Upper lobe of left lung (tissue), 6 donors: ENCODE data around the gene SUFU. TPM values are rescaled to one million over a fixed set of nuclear protein-coding genes. Genes with fewer than 3 reads are reported as not detected.

Experiments
- ATAC-seq, 2 donors: fragments of 200-7000 bp; cut with Tn5 transposase; one replicate each; pipeline ENCODE4 v1.9.1; 2022; ENCODE audit warnings: mild to moderate bottlenecking in 2 of 2, moderate library complexity in 2 of 2; ENCODE audit not compliant: low FRiP score in 2 of 2
- DNase-seq, 2 donors: peaks; one replicate each; pipeline ENCODE4 v3.0.0-alpha.2; 2019 to 2020
- H3K27ac ChIP-seq, 4 donors: fragments of 200-600 bp; sonication (generic); one replicate each; pipeline ENCODE4 v1.5.1; 2016 to 2019
- H3K27me3 ChIP-seq, 4 donors: fragments of 200-600 bp; sonication (generic); one replicate each; pipeline ENCODE4 v1.5.1; 2017 to 2019
- H3K36me3 ChIP-seq, 4 donors: fragments of 200-600 bp; sonication (generic); one replicate each; pipeline ENCODE4 v1.5.1; 2016 to 2019
- H3K4me1 ChIP-seq, 4 donors: fragments of 200-600 bp; sonication (generic); one replicate each; pipeline ENCODE4 v1.5.1; 2018 to 2019
- H3K4me3 ChIP-seq, 4 donors: fragments of 200-600 bp; sonication (generic); one replicate each; pipeline ENCODE4 v1.5.1; 2017 to 2019; ENCODE audit warnings: mild to moderate bottlenecking in 2 of 4, moderate library complexity in 1 of 4
- H3K9me3 ChIP-seq, 4 donors: fragments of 200-600 bp; sonication (generic); one replicate each; pipeline ENCODE4 v1.5.1; 2018 to 2019
- CTCF ChIP-seq, 6 experiments: fragments of 450-650 bp in 4 of 6; fragments of 200-600 bp in 2 of 6; sonication (generic) in 2 of 6; IDR thresholded peaks; one replicate each; pipeline ENCODE4 v1.5.1; 2016 to 2019; ENCODE audit warnings: antibody characterized with exemption in 6 of 6
- EP300 ChIP-seq, 4 donors: sonication (generic); formaldehyde crosslinking; IDR thresholded peaks; one replicate each; pipeline ENCODE4 v1.5.1; 2017; ENCODE audit warnings: antibody characterized with exemption in 4 of 4, control low read depth in 2 of 4
- POLR2A ChIP-seq, 4 donors: fragments of 450-650 bp; IDR thresholded peaks; one replicate each; pipeline ENCODE4 v1.5.1; 2016 to 2017; ENCODE audit warnings: antibody characterized with exemption in 4 of 4, mild to moderate bottlenecking in 2 of 4
- POLR2AphosphoS5 ChIP-seq, 2 donors: sonication (generic); formaldehyde crosslinking; IDR thresholded peaks; one replicate each; pipeline ENCODE4 v1.5.1; 2017; ENCODE audit warnings: antibody characterized with exemption in 2 of 2
- WGBS, 2 donors: methylation state at CpG; one replicate each; pipeline ENCODE4 v1.1.5; 2017 to 2018; 5-methylcytosine and 5-hydroxymethylcytosine counted together
- total RNA-seq, 6 donors: library from RNA; depleted of rRNA in 4 of 6; stranded (reverse); fragments of >200 nt in 4 of 6; gene quantifications; one replicate each; pipeline versions ENCODE4 v1.1.0 to v1.2.1, GENCODE V29; 2016 to 2021
- donor health status: DM: no; HTN: no; CAD: no; lungs with moderate emphysema.
- donor health status: DM: no; HTN: yes; CAD: no; lungs with severe emphysema.

Gene SUFU
- total RNA-seq, 6 donors from 2014 or later = 4.1 to 15.7 (median 11.9) TPM

- H3K27ac ChIP-seq = no peak overlapping the region
- H3K36me3 ChIP-seq = peaks cover 0 to 21% (median 9%) of the 10 kb centered on the region in 4 donors
- H3K9me3 ChIP-seq = no peaks in the 10 kb centered on the region
- DNase-seq (no peak), ATAC-seq (no peak)
- H3K27me3 ChIP-seq = no peaks in the 10 kb centered on the region
- H3K4me1 ChIP-seq = no peaks in the 10 kb centered on the region
- TF ChIP-seq POLR2A (IDR thresholded peaks at IDR 0.05) = no peak
- TF ChIP-seq POLR2AphosphoS5 (IDR thresholded peaks at IDR 0.05) = no peak
- TF ChIP-seq EP300 (IDR thresholded peaks at IDR 0.05) = no peak
- TF ChIP-seq CTCF (IDR thresholded peaks at IDR 0.05) = no peak
- 85 to 96% methylated on average over 2 of the region's 2 CpGs for WGBS, 2 donors
- no peak overlapping the region for H3K4me3 ChIP-seq
Observed at GRCh38 chr10:102552533-102552932, 48.8 kb downstream of the SUFU start.

DNA sequence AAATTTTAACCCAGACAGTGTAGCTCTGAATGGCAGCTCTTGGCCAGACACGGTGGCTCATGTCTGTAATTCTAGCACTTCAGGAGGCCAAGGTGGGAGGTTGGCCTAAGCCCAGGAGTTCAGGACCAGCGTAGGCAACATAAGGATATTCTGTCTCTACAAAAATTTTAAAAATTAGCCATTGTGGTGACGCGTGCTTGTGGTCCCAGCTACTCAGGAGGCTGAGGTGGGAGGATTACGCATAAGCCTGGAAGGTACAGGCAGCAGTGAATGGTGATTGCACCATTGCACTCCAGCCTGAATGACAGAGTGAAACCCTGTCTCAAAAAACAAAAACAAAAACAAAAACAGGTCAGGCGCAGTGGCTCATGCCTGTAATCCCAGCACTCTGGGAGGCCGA is 50.0 kb downstream of the SUFU start:
- Histone ChIP-seq H3K27me3 (no peaks in the 10 kb centered on the region), H3K27ac (no peak overlapping the region), H3K36me3 (peaks cover 0 to 21% (median 9%) of the 10 kb centered on the region in 4 donors), H3K9me3 (no peaks in the 10 kb centered on the region), H3K4me1 (no peaks in the 10 kb centered on the region), H3K4me3 (no peak overlapping the region)
- DNase-seq (no peak), ATAC-seq (no peak)
- no peak for TF ChIP-seq EP300 (IDR thresholded peaks at IDR 0.05)
- 97 to 98% methylated on average over 7 of the region's 7 CpGs for WGBS, 2 donors

- no peak overlapping the region for H3K27ac ChIP-seq
- no peaks in the 10 kb centered on the region for H3K9me3 ChIP-seq
- DNase-seq (no peak), ATAC-seq (no peak)
- WGBS, 2 donors = 96 to 99% methylated on average over 5 of the region's 5 CpGs
- H3K4me1 ChIP-seq = no peaks in the 10 kb centered on the region
- H3K27me3 ChIP-seq = no peaks in the 10 kb centered on the region
- H3K36me3 ChIP-seq = peaks cover 0 to 21% (median 9%) of the 10 kb centered on the region in 4 donors
- TF ChIP-seq EP300 (IDR thresholded peaks at IDR 0.05) = no peak
- TF ChIP-seq POLR2AphosphoS5 (IDR thresholded peaks at IDR 0.05) = no peak
- no peak overlapping the region for H3K4me3 ChIP-seq
Observed at GRCh38 chr10:102554531-102554930, 50.8 kb downstream of the SUFU start.

DNA sequence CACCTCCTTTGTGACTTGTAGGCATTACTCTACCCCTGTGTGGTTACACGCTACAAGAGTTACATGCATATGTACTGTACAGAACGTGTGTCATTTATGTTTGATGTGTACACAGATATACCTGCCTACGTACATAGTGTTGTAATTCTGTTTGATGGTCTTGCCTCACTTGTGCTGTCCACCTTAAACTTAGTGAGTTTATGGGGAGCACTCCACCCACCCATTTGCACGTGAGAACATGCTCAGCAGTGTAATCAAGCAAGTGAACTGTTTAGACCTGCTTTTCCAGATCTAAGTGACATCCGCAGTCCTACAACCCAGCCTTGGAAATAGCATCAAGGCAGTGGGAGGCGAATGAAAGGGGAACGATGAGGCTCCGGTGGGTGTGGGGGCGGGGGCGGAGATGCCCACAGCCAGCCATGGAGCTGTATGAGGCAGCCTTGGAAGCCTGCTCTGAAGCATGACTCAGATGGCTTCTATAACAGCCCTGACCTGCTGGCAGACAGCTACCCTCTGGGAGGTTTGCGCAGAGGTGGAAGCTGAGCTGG is 52.1 kb downstream of the SUFU start:
- Histone ChIP-seq H3K9me3 (no peaks in the 10 kb centered on the region), H3K27me3 (no peaks in the 10 kb centered on the region), H3K4me1 (no peaks in the 10 kb centered on the region), H3K27ac (no peak overlapping the region), H3K36me3 (peaks cover 0 to 10% (median 6%) of the 10 kb centered on the region in 4 donors), H3K4me3 (no peak overlapping the region)
- DNase-seq (no peak), ATAC-seq (peak in 1 of 2 donors; percentile 70)
- TF ChIP-seq POLR2AphosphoS5 (IDR thresholded peaks at IDR 0.05) (no peak), EP300 (IDR thresholded peaks at IDR 0.05) (no peak), POLR2A (IDR thresholded peaks at IDR 0.05) (no peak), CTCF (IDR thresholded peaks at IDR 0.05) (no peak)
- WGBS, 2 donors = 71 to 82% methylated on average over 11 of the region's 11 CpGs

GRCh38 chr10:102557569-102557968 is 53.8 kb downstream of the SUFU start:
- no peak overlapping the region for H3K4me3 ChIP-seq
- TF ChIP-seq EP300 (IDR thresholded peaks at IDR 0.05) = no peak
- H3K27ac ChIP-seq = no peak overlapping the region
- WGBS, 2 donors = 57 to 67% methylated on average over 2 of the region's 2 CpGs
- H3K36me3 ChIP-seq = no peaks in the 10 kb centered on the region
- H3K4me1 ChIP-seq = no peaks in the 10 kb centered on the region
- DNase-seq (no peak), ATAC-seq (no peak)
- no peaks in the 10 kb centered on the region for H3K27me3 ChIP-seq
- no peaks in the 10 kb centered on the region for H3K9me3 ChIP-seq

DNA sequence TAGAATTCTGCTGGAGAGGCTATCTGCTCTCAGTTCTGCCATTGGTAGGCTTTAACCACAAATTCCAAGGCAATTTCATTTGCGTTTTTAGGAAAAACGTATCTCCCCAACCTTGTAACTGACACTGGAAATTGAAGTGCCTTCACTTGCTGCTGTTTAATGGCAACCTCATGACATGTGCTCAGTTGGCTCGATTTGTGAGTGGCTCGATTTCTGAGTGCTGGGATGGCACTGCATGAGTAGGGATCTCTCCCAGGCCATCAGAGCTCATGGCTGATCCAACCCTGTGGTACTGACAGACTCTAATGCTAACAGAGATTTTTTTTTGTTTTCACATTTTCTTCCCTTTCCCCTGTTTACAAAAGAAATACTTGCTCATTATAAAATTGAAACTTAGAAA is 56.0 kb downstream of the SUFU start:
- no peaks in the 10 kb centered on the region for H3K27me3 ChIP-seq
- ATAC-seq = no peak
- DNase-seq = no peak
- 85 to 90% methylated on average over 4 of the region's 4 CpGs for WGBS, 2 donors
- H3K9me3 ChIP-seq = no peaks in the 10 kb centered on the region
- no peak overlapping the region for H3K4me3 ChIP-seq
- no peaks in the 10 kb centered on the region for H3K4me1 ChIP-seq
- H3K27ac ChIP-seq = no peak overlapping the region
- TF ChIP-seq POLR2AphosphoS5 (IDR thresholded peaks at IDR 0.05) (no peak), POLR2A (IDR thresholded peaks at IDR 0.05) (no peak), CTCF (IDR thresholded peaks at IDR 0.05) (no peak), EP300 (IDR thresholded peaks at IDR 0.05) (no peak)
- H3K36me3 ChIP-seq = no peaks in the 10 kb centered on the region
